Mesothelial cell of epicardium (in vitro differentiated cells): ENCODE measurements around the gene IL37. TPM values are rescaled to one million over a fixed set of nuclear protein-coding genes. Genes with fewer than 3 reads are reported as not detected.
"Not testable (repeated sequence)": the region's sequence is repeated elsewhere in the genome, so short reads cannot be mapped to it uniquely, and the experiment has no call there.

ENCODE experiments used
- DNase-seq, 2 experiments: peaks; one replicate each; pipeline ENCODE4 v3.0.0; 2021; ENCODE audit warnings: low spot score in 2 of 2; ENCODE audit not compliant: unreplicated experiment in 2 of 2
- H3K27ac Mint-ChIP-seq: 2 replicates; pipeline ENCODE4 v1.8.0; 2021; ENCODE audit warnings: mixed read lengths
- H3K27me3 Mint-ChIP-seq: 2 replicates; pipeline ENCODE4 v1.8.0; 2021; ENCODE audit warnings: low read depth, mixed read lengths
- H3K36me3 Mint-ChIP-seq: 2 replicates; pipeline ENCODE4 v1.8.0; 2021; ENCODE audit warnings: mixed read lengths
- H3K4me1 Mint-ChIP-seq: 2 replicates; pipeline ENCODE4 v1.8.0; 2021; ENCODE audit warnings: mixed read lengths
- H3K4me3 Mint-ChIP-seq: 2 replicates; pipeline ENCODE4 v1.8.0; 2021; ENCODE audit warnings: mild to moderate bottlenecking, moderate library complexity, mixed read lengths
- H3K9me3 Mint-ChIP-seq: 2 replicates; pipeline ENCODE4 v1.8.0; 2021; ENCODE audit warnings: mixed read lengths
- CTCF ChIP-seq: fragments of 200-600 bp; sonication (generic); IDR thresholded peaks from one replicate; pipeline ENCODE4 v1.5.0; 2021; ENCODE audit warnings: antibody characterized with exemption; ENCODE audit not compliant: unreplicated experiment
- total RNA-seq: library from RNA; stranded (reverse); gene quantifications from 3 replicates; pipeline ENCODE4 v1.2.1, GENCODE V29; 2021

Gene IL37
- total RNA-seq, 1 donor from 2014 or later = not detected

- Mint-ChIP-seq H3K4me3 (no peak overlapping the region), H3K27ac (no peak overlapping the region), H3K36me3 (no peaks in the 10 kb centered on the region), H3K9me3 (peaks cover 1% of the 10 kb centered on the region), H3K27me3 (peaks cover 32% of the 10 kb centered on the region), H3K4me1 (no peaks in the 10 kb centered on the region)
- DNase-seq = no peak
- no peak for TF ChIP-seq CTCF
Measured at GRCh38 chr2:112924821-112925220, 13.9 kb downstream of the IL37 start.

- Mint-ChIP-seq H3K27me3 (peaks cover 29% of the 10 kb centered on the region), H3K27ac (no peak overlapping the region), H3K4me1 (no peaks in the 10 kb centered on the region), H3K9me3 (no peaks in the 10 kb centered on the region), H3K36me3 (no peaks in the 10 kb centered on the region), H3K4me3 (no peak overlapping the region)
- DNase-seq = no peak
- no peak for TF ChIP-seq CTCF
Measured at GRCh38 chr2:112926707-112927106, 15.7 kb downstream of the IL37 start.

GRCh38 chr2:112927745-112928144 lies 16.8 kb downstream of the IL37 start:
- H3K4me1 Mint-ChIP-seq = no peaks in the 10 kb centered on the region
- TF ChIP-seq CTCF = no peak
- no peak for DNase-seq
- H3K27me3 Mint-ChIP-seq = peaks cover 25% of the 10 kb centered on the region
- no peak overlapping the region for H3K27ac Mint-ChIP-seq
- H3K9me3 Mint-ChIP-seq = no peaks in the 10 kb centered on the region
- H3K36me3 Mint-ChIP-seq = no peaks in the 10 kb centered on the region
- no peak overlapping the region for H3K4me3 Mint-ChIP-seq

GRCh38 chr2:112933261-112933660 lies 22.3 kb downstream of the IL37 start:
- no peak overlapping the region for H3K27ac Mint-ChIP-seq

GRCh38 chr2:112934117-112934516 lies 23.2 kb downstream of the IL37 start:
- not testable (repeated sequence) for H3K4me3 Mint-ChIP-seq, DNase-seq, H3K9me3 Mint-ChIP-seq, H3K4me1 Mint-ChIP-seq, H3K27ac Mint-ChIP-seq, H3K36me3 Mint-ChIP-seq
- peaks cover 26% of the 10 kb centered on the region for H3K27me3 Mint-ChIP-seq

More at GRCh38 chr2:112933261-112933660, 22.3 kb downstream of the IL37 start:
- Mint-ChIP-seq H3K4me3 (no peak overlapping the region), H3K27me3 (peaks cover 18% of the 10 kb centered on the region), H3K36me3 (no peaks in the 10 kb centered on the region), H3K9me3 (no peaks in the 10 kb centered on the region), H3K4me1 (no peaks in the 10 kb centered on the region)
- no peak for DNase-seq
- no peak for TF ChIP-seq CTCF

GRCh38 chr2:112936927-112937232 lies 25.9 kb downstream of the IL37 start:
- TF ChIP-seq CTCF = no peak
- no peaks in the 10 kb centered on the region for H3K4me1 Mint-ChIP-seq
- peaks cover 34% of the 10 kb centered on the region for H3K27me3 Mint-ChIP-seq
- no peak overlapping the region for H3K27ac Mint-ChIP-seq
- H3K36me3 Mint-ChIP-seq = no peaks in the 10 kb centered on the region
- DNase-seq = no peak
- H3K4me3 Mint-ChIP-seq = no peak overlapping the region
- no peaks in the 10 kb centered on the region for H3K9me3 Mint-ChIP-seq
